ENCODE data around the gene HINFP. TPM values are rescaled to one million over a fixed set of nuclear protein-coding genes. Genes with fewer than 3 reads are reported as not detected.

The HINFP gene
- total RNA-seq, 3 donors from 2014 or later, result 17.9 to 29.6 (median 29.2) TPM

DNA sequence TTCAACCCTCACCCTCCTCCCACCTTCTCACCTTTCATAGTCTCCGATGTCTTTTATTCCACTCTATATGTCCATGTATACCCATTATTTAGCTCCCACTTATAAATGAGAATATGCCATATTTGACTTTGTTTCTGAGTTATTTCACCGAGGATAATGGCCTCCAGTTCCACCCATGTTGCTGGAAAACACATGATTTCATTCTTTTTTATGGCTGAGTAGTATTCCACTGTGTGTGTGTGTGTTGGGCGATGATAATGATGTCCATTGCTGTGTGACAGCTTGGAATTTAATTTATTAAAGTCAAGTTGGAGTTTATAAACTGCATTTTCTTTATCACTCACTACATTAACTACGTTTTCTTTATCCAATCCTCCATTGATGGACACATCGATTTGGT, 3.2 kb upstream of the HINFP start:
- DNase-seq (ENCODE audit: low spot score in 2 of 2), result no peak
- H3K4me3 ChIP-seq, result no peak overlapping the region
- no peaks in the 10 kb centered on the region for H3K9me3 ChIP-seq
- H3K36me3 ChIP-seq, result peaks cover 4% of the 10 kb centered on the region
- intact Hi-C loops (cut with DNase I; ENCODE audit: low total_unique reads), result no loop called here
- no peaks in the 10 kb centered on the region for H3K27me3 ChIP-seq
- no peak for TF ChIP-seq POLR2AphosphoS5 (IDR thresholded peaks at IDR 0.05)
- no peak for TF ChIP-seq POLR2A (IDR thresholded peaks at IDR 0.05)
- TF ChIP-seq, protein P1, sequence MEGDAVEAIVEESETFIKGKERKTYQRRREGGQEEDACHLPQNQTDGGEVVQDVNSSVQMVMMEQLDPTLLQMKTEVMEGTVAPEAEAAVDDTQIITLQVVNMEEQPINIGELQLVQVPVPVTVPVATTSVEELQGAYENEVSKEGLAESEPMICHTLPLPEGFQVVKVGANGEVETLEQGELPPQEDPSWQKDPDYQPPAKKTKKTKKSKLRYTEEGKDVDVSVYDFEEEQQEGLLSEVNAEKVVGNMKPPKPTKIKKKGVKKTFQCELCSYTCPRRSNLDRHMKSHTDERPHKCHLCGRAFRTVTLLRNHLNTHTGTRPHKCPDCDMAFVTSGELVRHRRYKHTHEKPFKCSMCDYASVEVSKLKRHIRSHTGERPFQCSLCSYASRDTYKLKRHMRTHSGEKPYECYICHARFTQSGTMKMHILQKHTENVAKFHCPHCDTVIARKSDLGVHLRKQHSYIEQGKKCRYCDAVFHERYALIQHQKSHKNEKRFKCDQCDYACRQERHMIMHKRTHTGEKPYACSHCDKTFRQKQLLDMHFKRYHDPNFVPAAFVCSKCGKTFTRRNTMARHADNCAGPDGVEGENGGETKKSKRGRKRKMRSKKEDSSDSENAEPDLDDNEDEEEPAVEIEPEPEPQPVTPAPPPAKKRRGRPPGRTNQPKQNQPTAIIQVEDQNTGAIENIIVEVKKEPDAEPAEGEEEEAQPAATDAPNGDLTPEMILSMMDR (IDR thresholded peaks at IDR 0.05), result no peak
- H3K27ac ChIP-seq, result no peak overlapping the region
- H3K4me1 ChIP-seq, result peaks cover 4 to 12% of the 10 kb centered on the region in 2 donors

DNA sequence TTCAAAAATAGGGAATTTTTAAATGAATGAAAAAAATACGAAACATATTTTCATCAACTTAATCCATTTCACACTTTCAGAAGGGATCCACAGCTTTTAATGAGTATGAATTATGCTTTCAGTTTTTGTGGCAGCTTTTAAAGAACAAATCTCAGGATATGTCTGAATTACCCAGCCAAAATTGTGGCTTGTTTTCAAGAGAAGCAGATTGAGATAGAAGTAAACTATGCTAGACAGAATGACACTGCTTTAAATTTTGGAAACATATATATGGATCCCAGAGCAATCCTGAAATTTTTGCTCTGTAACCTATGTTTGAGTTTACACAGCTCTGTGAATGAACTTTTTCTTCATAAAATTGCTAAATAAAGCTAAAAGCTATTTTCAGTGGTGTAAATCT, 2.4 kb upstream of the HINFP start:
- Histone ChIP-seq H3K36me3 (peaks cover 3% of the 10 kb centered on the region), H3K4me3 (no peak overlapping the region), H3K27me3 (no peaks in the 10 kb centered on the region), H3K9me3 (no peaks in the 10 kb centered on the region), H3K4me1 (peaks cover 4 to 12% of the 10 kb centered on the region in 2 donors), H3K27ac (no peak overlapping the region)
- TF ChIP-seq POLR2A (IDR thresholded peaks at IDR 0.05), result no peak
- TF ChIP-seq, protein P1 (IDR thresholded peaks at IDR 0.05), result no peak
- no peak for DNase-seq (ENCODE audit: low spot score in 2 of 2)
- intact Hi-C loops (cut with DNase I; ENCODE audit: low total_unique reads), result no loop called here

DNA sequence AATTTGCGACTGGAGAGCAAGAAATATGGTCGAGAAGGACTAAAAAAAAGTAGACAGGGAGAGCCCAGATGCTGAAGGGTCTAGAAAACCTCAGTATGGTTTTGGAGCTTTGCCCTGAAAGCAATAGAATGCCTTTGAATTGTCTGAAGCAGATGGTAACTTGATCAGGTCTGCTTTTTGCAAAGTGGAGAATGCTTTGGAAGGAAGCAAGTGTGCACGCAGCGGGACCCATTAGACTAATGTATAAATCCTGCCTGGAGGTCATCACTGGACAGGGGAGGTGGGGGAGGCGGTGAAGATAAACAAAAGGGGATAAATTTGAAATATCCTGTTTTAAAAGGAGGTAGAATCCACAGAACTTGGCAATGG, 757 bp upstream of the HINFP start:
- Histone ChIP-seq H3K4me3 (peak overlapping the region; percentile 87 to 92 (median 91)), H3K9me3 (no peaks in the 10 kb centered on the region), H3K27ac (peak overlapping the region; percentile 86 to 89), H3K4me1 (peaks cover 4 to 12% of the 10 kb centered on the region in 2 donors), H3K27me3 (no peaks in the 10 kb centered on the region), H3K36me3 (no peaks in the 10 kb centered on the region)
- DNase-seq (ENCODE audit: low spot score in 2 of 2), result no peak
- intact Hi-C loops (cut with DNase I; ENCODE audit: low total_unique reads), result no loop called here
- no peak for TF ChIP-seq POLR2A (IDR thresholded peaks at IDR 0.05)
- no peak for TF ChIP-seq POLR2AphosphoS5 (IDR thresholded peaks at IDR 0.05)

DNA sequence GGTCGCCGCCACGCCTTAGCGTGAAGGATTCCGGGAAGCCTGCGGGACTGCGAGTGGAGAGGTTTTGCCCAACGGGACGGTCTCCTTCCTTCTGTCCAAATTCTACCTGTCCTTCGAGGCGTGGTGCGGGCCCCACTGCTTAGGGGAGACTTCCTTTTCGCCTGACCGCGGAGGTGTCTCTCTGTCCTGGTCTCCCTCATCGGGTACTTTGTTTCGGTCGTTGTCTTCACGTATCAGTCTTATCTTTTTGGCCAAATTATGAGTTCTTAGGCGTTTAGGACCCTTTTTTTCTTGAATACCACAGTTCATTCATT, 388 bp downstream of the HINFP start:
- no peak for DNase-seq (ENCODE audit: low spot score in 2 of 2)
- TF ChIP-seq POLR2A (IDR thresholded peaks at IDR 0.05) (no peak), POLR2AphosphoS5 (IDR thresholded peaks at IDR 0.05) (no peak)
- TF ChIP-seq, protein P1 (IDR thresholded peaks at IDR 0.05), result no peak
- H3K27me3 ChIP-seq, result no peaks in the 10 kb centered on the region
- peak overlapping the region; percentile 87 to 92 (median 91) for H3K4me3 ChIP-seq
- H3K4me1 ChIP-seq, result peaks cover 4 to 12% of the 10 kb centered on the region in 2 donors
- H3K9me3 ChIP-seq, result no peaks in the 10 kb centered on the region
- peak overlapping the region; percentile 79 to 89 for H3K27ac ChIP-seq
- intact Hi-C loops (cut with DNase I; ENCODE audit: low total_unique reads), result no loop called here
- no peaks in the 10 kb centered on the region for H3K36me3 ChIP-seq

DNA sequence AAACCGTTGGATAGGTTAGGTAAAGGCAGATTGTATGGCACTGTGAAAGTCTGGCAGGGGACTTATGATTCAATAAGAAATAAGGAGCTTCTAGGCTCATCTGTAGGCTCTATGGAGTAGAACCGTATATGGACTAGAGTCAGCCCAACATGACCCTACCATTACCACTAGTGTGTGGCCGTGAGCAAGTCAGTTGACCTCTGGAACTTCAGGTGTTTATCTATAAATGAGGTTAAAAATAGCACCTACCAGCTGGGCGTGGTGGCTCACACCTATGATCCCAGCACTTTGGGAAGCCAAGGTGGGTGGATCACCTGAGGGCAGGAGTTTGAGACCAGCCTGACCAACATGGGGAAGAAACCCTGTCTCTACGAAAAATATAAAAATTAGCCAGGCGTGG, 4.4 kb downstream of the HINFP start:
- no peak for TF ChIP-seq POLR2AphosphoS5 (IDR thresholded peaks at IDR 0.05)
- TF ChIP-seq, protein P1 (IDR thresholded peaks at IDR 0.05), result no peak
- TF ChIP-seq POLR2A (IDR thresholded peaks at IDR 0.05), result no peak
- no peaks in the 10 kb centered on the region for H3K27me3 ChIP-seq
- no peak overlapping the region for H3K27ac ChIP-seq
- DNase-seq (ENCODE audit: low spot score in 2 of 2), result no peak
- intact Hi-C loops (cut with DNase I; ENCODE audit: low total_unique reads), result no loop called here
- H3K4me1 ChIP-seq, result peaks cover 4 to 7% of the 10 kb centered on the region in 2 donors
- H3K4me3 ChIP-seq, result no peak overlapping the region
- no peaks in the 10 kb centered on the region for H3K9me3 ChIP-seq
- H3K36me3 ChIP-seq, result no peaks in the 10 kb centered on the region

DNA sequence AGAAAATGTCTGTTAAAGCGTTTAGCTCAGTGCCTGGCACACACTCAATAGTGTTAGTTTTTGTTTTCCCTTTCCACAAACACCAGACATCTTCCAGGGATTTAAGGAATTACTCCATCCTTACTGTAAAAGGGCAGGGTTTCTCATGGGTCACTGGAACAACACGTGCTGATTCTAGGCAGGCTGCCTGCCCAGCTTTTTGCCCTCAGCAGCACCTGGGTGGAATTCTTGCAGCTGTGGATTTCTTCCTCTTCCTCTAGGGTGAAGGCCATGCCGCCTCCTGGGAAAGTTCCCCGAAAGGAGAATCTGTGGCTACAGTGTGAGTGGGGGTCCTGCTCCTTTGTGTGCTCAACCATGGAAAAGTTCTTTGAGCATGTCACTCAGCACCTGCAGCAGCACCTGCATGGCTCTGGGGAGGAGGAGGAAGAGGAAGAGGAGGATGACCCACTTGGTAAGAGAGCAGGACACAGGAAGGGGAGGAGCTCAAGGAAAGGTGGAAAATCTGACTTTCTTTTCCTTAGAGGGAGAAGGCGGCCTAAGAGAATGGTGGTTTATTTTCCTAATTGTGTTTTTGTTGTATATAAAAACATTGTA, 5.4 kb downstream of the HINFP start:
- H3K9me3 ChIP-seq, result no peaks in the 10 kb centered on the region
- TF ChIP-seq POLR2A (IDR thresholded peaks at IDR 0.05), result no peak
- TF ChIP-seq POLR2AphosphoS5 (IDR thresholded peaks at IDR 0.05), result no peak
- TF ChIP-seq, protein P1 (IDR thresholded peaks at IDR 0.05), result no peak
- intact Hi-C loops (cut with DNase I; ENCODE audit: low total_unique reads), result no loop called here
- no peaks in the 10 kb centered on the region for H3K27me3 ChIP-seq
- H3K27ac ChIP-seq, result no peak overlapping the region
- no peak for DNase-seq (ENCODE audit: low spot score in 2 of 2)
- H3K36me3 ChIP-seq, result no peaks in the 10 kb centered on the region
- H3K4me1 ChIP-seq, result peaks cover 4 to 7% of the 10 kb centered on the region in 2 donors
- H3K4me3 ChIP-seq, result no peak overlapping the region

Measured in breast epithelium (tissue), 4 donors.